ENCODE data around the gene TMEM121. TPM values are rescaled to one million over a fixed set of nuclear protein-coding genes. Genes with fewer than 3 reads are reported as not detected.

TMEM121 gene
- total and polyA plus RNA-seq, 10 of the 15 experiments (the other 5 are each of a cell fraction or from before 2014, with no cell fraction given), result 0.04 to 4.9 (median 1.2) TPM; not detected in 2

- CTCF ChIA-PET, result interaction anchor here (0.6 to 2.5 kb wide), 5 partner anchors 10 to 671 kb away, joined by 3 to 9 read pairs (median 3); no protein-coding TSS in a partner anchor
Measured at GRCh38 chr14:105538481-105539049, 12.2 kb downstream of the TMEM121 start.

More at GRCh38 chr14:105538481-105539049, 12.2 kb downstream of the TMEM121 start:
- 58% methylated on average over 22 of the region's 23 CpGs for WGBS (ENCODE audit: insufficient coverage, insufficient replicate concordance, low lambda C conversion rate, missing lambda C conversion rate)
- BruUV-seq (replicated peaks), result no TSS peak
- in situ Hi-C loops (cut with MboI) (loop anchor here (10.0 kb wide), 2 partner anchors 466 to 626 kb away; no protein-coding TSS in a partner anchor), intact Hi-C loops (cut with micrococcal nuclease; ENCODE audit: unreplicated experiment) (loop anchor here (10.0 kb wide), 2 partner anchors 636 to 876 kb away; no protein-coding TSS in a partner anchor)
- FAIRE-seq (no peak), ATAC-seq (no peak), DNase-seq (ENCODE audit: low read depth, low spot score) (no peak)
- ChIA-PET POLR2A (no interaction called here), SMC1A (ENCODE audit: uncharacterized antibody, unreplicated experiment) (no interaction called here), RAD21 (ENCODE audit: unreplicated experiment) (interaction anchor here (0.9 kb wide), 1 partner anchor 879 kb away, joined by 4 read pairs; no protein-coding TSS in a partner anchor)
- no peaks in the 10 kb centered on the region; the same call in 1 of the 3 replicates for H3K9me3 ChIP-seq (replicated peaks; ENCODE audit: control insufficient read depth, insufficient read depth, low read length)
- no peak overlapping the region for H3K9ac ChIP-seq (ENCODE audit: control insufficient read depth, insufficient read depth, low read length)
- H3K4me1 ChIP-seq (ENCODE audit: control insufficient read depth, insufficient read depth, low read length), result no peaks in the 10 kb centered on the region
- no peaks in the 10 kb centered on the region for H3K79me2 ChIP-seq (ENCODE audit: control insufficient read depth, insufficient read depth, low read length)
- TF ChIP-seq CUX1 (IDR thresholded peaks at IDR 0.05; ENCODE audit: insufficient replicate concordance, low read depth, low read length), result no peak
- no peak for TF ChIP-seq RELA (IDR thresholded peaks at IDR 0.05; ENCODE audit: borderline replicate concordance, partially characterized antibody)
- no peak overlapping the region for H3K27ac ChIP-seq (ENCODE audit: control insufficient read depth, insufficient read depth)
- H3K4me2 ChIP-seq (ENCODE audit: control insufficient read depth, insufficient read depth), result no peak overlapping the region
- H3K27me3 ChIP-seq (replicated peaks in 1 of 2; ENCODE audit: control insufficient read depth in 2 of 2, insufficient read depth in 2 of 2, low read length in 1 of 2), result no peaks in the 10 kb centered on the region; a peak in 3 of 4 replicates
- no peak overlapping the region for H2AFZ ChIP-seq (ENCODE audit: control insufficient read depth, low read depth, low read length)
- no peak overlapping the region for H3K4me3 ChIP-seq
- H4K20me1 ChIP-seq (ENCODE audit: control insufficient read depth, insufficient read depth), result no peaks in the 10 kb centered on the region
- no peaks in the 10 kb centered on the region for H3K36me3 ChIP-seq (ENCODE audit: control insufficient read depth in 2 of 2, insufficient read depth in 2 of 2, low read length in 1 of 2)

Data from GM12878 (cell line).